HG03045 (cell line): ENCODE results near the gene MICAL2.

Experiments used
- ATAC-seq: cut with Tn5 transposase; IDR thresholded peaks from one replicate; pipeline ENCODE4 v1.9.1; 2021; ENCODE audit warnings: mild to moderate bottlenecking, moderate library complexity; ENCODE audit not compliant: unreplicated experiment

Gene MICAL2

GRCh38 chr11:12077535-12078280, 32.7 kb upstream of the MICAL2 start:
- no peak for ATAC-seq

- ATAC-seq, result no peak
Measured at GRCh38 chr11:12079726-12080556, 30.4 kb upstream of the MICAL2 start.

- no peak for ATAC-seq
Measured at GRCh38 chr11:12083380-12083779, 27.0 kb upstream of the MICAL2 start.

GRCh38 chr11:12084256-12084655, 26.1 kb upstream of the MICAL2 start:
- no peak for ATAC-seq

- ATAC-seq, result no peak
Measured at GRCh38 chr11:12085371-12086251, 24.8 kb upstream of the MICAL2 start.

GRCh38 chr11:12086271-12087074, 23.9 kb upstream of the MICAL2 start:
- no peak for ATAC-seq

GRCh38 chr11:12087075-12088004, 23.1 kb upstream of the MICAL2 start:
- no peak for ATAC-seq

- no peak for ATAC-seq
Measured at GRCh38 chr11:12088047-12088481, 22.3 kb upstream of the MICAL2 start.

GRCh38 chr11:12088531-12088930, 21.9 kb upstream of the MICAL2 start:
- ATAC-seq, result no peak

GRCh38 chr11:12089041-12089440, 21.3 kb upstream of the MICAL2 start:
- ATAC-seq, result no peak

GRCh38 chr11:12089473-12089872, 20.9 kb upstream of the MICAL2 start:
- no peak for ATAC-seq

- ATAC-seq, result no peak
Measured at GRCh38 chr11:12090061-12090591, 20.3 kb upstream of the MICAL2 start.

GRCh38 chr11:12090761-12091258, 19.6 kb upstream of the MICAL2 start:
- no peak for ATAC-seq

GRCh38 chr11:12091956-12092558, 18.3 kb upstream of the MICAL2 start:
- ATAC-seq, result no peak

GRCh38 chr11:12092714-12093113, 17.7 kb upstream of the MICAL2 start:
- no peak for ATAC-seq

- no peak for ATAC-seq
Measured at GRCh38 chr11:12094872-12095800, 15.3 kb upstream of the MICAL2 start.

GRCh38 chr11:12097219-12097618, 13.2 kb upstream of the MICAL2 start:
- no peak for ATAC-seq
